Transverse colon (tissue), 3 donors: ENCODE results near the gene DENND1C.

Source experiments
- EP300 ChIP-seq: sonication (generic); formaldehyde crosslinking; IDR thresholded peaks from one replicate; pipeline ENCODE4 v1.6.1; 2017; ENCODE audit warnings: antibody characterized with exemption, low read depth
- POLR2A ChIP-seq: fragments of 450-650 bp; IDR thresholded peaks from one replicate; pipeline ENCODE4 v1.6.1; 2016; ENCODE audit warnings: antibody characterized with exemption, mild to moderate bottlenecking, moderate library complexity
- TF ChIP-seq, protein P1 (sequence below), 5 experiments: fragments of 200-600 bp in 3 of 5; fragments of 450-650 bp in 2 of 5; sonication (generic) in 3 of 5; IDR thresholded peaks; 1 replicate in 2 of 5; 2 replicates in 3 of 5; pipeline ENCODE4 v1.5.1; 2016 to 2017; ENCODE audit warnings: antibody characterized with exemption in 5 of 5, inconsistent platforms in 3 of 5, mild to moderate bottlenecking in 2 of 5, moderate library complexity in 1 of 5

- TF ChIP-seq EP300 (no peak), POLR2A (no peak)
- TF ChIP-seq, protein P1, sequence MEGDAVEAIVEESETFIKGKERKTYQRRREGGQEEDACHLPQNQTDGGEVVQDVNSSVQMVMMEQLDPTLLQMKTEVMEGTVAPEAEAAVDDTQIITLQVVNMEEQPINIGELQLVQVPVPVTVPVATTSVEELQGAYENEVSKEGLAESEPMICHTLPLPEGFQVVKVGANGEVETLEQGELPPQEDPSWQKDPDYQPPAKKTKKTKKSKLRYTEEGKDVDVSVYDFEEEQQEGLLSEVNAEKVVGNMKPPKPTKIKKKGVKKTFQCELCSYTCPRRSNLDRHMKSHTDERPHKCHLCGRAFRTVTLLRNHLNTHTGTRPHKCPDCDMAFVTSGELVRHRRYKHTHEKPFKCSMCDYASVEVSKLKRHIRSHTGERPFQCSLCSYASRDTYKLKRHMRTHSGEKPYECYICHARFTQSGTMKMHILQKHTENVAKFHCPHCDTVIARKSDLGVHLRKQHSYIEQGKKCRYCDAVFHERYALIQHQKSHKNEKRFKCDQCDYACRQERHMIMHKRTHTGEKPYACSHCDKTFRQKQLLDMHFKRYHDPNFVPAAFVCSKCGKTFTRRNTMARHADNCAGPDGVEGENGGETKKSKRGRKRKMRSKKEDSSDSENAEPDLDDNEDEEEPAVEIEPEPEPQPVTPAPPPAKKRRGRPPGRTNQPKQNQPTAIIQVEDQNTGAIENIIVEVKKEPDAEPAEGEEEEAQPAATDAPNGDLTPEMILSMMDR (IDR thresholded peaks at IDR 0.05): no peak
Measured at GRCh38 chr19:6510618-6511017, 29.0 kb upstream of the DENND1C start.
